Non-pigmented ciliary epithelial cell (primary cell): Measurements from ENCODE around the gene MYL3.
"Not testable (repeated sequence)": the region's sequence is repeated elsewhere in the genome, so short reads cannot be mapped to it uniquely, and the experiment has no call there.

ENCODE experiments used
- DNase-seq: peaks from one replicate; pipeline ENCODE4 v3.0.0-alpha.2; 2010; ENCODE audit warnings: low read depth

Gene MYL3

DNA sequence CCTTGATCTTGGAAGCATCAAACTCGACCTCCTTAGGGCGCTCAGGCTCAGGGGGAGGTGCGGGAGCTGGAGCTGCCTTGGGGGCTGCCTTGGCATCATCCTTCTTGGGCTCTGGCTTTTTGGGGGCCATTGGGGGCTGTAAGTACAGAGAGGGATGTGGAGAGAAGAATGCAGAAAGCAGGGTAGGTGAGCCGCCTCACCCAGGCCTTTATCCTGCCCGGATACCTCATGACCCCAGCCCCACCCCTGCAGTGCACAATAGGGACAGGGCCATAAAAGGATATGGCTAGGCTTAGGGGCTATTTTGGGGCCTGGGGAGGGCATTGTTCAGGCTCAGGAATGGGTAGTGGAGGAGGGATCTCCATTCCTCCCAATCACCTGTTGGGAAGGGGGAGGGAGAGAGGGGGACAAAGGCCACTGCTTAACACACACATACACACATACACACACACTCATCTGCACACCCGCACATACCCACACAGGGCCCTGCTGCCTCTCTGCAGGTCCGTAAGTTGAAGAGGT is at the start of gene MYL3:
Gene MYL3 (minus strand): TSS at position 184 of the 522 bp plus-strand sequence. CDS start 54 bp downstream, at position 130.
- DNase-seq = no peak

DNA sequence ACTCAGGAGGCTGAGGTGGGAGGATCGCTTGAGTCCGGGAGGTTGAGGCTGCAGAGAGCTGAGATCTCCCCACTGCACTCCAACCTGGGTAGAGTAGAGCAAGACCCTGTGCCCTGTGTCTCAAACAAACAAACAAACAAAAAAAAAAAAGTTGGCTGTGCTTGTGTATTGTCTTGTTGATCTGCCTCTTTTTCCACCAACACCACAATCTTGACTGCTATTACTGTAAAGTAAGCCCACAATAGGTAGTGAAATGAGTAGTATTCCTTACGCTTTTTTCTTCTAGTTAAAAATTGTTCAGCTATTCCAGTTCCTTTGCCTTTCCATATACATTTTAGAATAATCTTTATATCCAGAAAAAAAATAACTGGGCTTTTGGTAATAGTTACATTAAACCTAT is 49.7 kb upstream of the MYL3 start:
- DNase-seq = no peak

DNA sequence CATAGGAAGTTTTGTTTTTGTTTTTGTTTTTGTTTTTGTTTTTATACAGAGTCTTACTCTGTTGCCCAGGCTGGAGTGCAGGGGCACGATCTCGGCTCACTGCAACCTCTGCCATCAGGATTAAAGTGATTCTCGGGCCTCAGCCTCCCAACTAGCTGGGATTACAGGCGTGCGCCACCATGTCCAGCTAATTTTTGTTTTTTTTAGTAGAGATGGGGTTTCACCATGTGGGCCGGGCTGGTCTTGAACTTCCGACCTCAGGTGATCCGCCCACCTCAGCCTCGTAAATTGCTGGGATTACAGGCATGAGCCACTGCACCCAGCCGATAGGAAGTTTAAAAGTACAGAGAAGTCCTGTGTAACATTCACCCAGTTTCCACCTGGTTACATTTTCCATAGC is 47.7 kb upstream of the MYL3 start:
- DNase-seq = not testable (repeated sequence)

DNA sequence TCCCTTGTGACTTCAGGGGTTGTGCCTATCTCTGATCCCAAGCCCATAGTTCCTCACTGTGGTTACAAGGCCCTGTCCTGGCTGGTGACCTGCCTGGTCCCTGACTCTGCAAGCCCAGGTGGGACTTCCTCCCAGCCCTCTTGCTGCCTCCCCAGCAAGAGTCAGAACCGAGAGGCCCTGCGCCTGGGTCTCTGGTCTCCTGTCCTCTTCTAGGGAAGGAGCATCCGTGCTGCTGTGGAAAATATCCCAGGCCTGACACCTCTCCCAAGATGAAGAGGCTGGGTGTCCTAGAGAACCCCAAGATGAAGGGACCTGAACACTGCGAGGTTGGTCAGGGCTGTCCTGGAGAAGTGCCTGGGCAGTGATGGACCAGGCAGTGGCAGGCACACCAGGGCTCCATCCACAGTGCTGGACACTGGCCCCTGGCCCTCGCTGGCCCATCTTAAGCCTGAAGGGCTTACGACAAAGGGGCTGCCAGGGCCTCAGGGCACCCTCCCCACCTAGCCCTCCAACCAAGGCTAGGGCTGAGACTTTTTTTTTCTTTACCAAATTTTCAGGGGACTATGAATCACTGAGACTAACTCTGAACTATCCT is 47.0 kb upstream of the MYL3 start:
- no peak for DNase-seq

DNA sequence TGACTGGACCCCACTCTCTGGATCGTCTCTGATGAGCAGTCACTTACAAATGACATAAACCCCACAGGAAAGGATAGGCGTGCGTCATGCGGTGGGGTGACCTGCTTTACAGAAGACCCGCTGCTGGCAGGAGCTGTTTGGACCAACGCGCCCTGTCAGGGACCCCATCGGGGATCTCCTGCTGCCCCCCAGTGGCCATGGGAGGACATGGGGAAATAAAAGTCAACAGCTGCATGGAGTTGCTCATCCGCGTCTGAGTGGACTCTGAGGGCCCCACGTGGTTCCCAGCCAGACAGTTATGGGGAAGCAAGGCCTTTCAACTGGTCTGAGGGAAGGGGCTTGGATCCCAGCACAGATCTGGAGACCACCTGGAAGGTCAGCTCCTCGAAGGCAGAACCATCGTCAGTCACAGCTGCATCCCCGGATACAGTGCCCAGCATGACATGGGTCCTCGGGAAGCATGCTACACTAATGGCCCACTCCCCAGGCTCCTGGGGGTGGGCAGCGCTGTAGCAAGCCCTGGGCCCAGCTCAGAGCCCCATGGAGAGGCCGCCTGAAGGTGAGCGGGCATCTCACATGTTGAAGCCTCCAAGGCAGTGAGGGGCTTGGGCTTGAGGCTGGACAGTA is 46.4 kb upstream of the MYL3 start:
- peak; percentile 50 for DNase-seq

DNA sequence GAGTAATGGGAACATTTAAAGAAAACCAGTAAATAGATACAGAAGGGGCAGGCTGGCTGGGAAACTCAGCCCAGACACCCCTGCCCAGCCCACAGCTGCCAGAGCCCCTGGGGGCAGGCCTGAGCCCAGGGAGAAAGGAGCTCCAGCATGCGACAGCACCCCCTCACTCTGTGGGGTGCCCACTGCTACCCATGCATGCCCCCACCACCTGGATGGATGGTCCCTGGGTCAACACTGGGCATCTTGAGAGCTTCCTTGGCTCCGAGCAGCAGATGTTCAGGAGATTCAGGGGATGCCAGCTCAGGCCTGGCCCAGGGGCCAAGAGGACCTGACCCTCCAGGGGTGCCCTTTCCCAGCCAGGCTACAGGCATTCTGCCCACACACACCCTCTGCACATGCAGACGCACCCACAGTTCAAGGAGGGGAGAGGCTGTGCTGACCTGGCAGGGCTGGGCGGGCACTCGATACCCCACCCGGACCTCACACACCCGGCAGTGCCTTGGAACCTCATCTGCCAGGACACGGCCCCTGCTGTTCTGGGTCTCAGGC is 45.8 kb upstream of the MYL3 start:
- no peak for DNase-seq

DNA sequence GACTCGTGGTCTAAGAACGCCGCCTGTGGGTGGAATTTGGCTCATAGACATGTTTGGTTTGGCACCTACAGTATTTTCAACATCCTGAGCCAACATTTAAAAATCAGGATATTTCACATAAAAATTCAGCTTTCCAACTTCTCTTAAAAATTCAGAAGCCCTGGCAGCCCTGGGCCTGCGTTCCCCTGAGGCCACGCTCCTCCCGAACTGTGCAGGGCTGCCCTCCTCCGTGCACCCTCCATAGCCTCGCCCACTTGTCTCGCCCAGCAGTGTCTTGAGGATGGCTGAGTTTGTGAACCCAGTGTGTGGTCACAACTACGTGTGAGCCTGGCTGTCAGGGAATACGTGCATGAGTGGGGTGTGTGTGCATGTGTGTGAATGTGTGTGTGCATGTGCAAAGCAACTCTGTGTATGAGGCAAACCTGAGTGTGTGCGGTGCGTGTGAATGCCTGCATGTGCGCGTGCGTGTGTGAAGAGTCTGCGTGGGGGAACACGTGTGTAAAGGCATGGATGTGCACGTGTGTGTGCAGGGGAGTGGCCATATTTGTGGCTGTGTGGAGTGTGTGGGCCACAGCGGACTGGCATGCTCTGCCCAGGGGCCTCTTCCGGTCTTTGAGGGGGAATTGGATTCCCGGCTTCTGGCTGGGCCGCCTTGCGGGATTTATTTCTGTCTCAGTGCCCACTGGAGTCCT is 45.2 kb upstream of the MYL3 start:
- DNase-seq = peak; percentile 38

DNA sequence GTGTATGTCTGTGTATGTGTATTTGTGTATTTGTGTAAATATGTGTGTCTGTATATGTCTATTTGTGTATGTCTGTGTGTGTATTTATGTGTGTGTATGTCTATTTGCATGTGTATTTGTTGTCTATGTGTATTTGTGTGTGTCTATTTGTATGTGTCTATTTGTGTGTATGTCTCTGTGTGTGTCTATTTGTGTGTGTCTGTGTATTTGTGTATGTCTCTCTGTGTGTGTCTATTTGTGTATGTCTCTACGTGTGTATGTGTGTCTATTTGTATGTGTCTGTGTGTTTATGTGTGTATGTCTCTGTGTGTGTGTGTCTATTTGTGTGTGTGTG is 44.7 kb upstream of the MYL3 start:
- no peak for DNase-seq

DNA sequence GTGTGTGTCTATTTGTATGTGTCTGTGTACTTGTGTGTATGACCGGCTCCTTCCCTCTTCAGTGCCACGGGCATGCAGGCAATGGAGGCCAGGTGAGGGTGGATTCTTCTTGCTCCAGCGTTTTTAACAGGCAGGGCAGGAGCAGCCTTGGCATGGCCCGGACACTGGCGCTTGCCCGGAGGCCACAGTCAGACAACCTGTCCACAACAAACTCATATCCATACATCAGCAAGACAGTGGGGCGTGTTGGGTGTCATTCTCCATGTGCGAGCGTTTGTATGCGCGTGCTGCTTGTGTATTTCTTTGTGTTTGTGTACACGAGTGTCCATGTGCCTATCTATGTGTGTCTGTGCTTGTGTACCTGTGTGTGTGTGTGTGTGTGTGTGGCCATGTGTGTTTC is 44.0 kb upstream of the MYL3 start:
- no peak for DNase-seq

DNA sequence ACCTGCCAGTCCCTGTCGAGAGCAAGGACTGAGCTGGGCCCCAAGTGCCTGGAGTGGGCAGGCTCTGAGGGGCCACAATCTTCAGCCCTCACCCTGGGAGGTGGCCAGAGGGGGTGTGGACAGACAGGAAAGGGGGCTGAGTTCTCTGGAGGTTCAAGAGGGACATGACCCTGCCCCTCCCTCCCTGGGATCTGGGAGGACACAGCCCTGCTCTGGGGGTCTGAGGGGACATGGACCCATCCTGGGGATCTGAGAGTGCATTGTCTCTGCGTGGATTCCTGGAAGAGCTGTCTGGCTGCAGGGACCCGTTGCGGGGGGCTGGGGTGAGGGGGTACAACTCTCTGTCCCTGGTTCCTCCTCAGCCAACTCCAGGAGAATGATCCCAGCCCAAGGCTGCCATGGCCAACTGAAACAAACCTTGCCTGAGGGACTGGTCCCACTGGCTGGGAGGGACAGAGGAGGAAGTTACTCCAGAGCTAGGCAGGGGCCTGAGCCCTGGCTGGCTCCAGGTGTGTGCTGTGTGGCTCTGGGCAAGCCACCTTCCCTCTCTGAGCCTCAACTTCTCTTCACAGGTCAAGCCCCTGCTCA is 43.3 kb upstream of the MYL3 start:
- DNase-seq = no peak

DNA sequence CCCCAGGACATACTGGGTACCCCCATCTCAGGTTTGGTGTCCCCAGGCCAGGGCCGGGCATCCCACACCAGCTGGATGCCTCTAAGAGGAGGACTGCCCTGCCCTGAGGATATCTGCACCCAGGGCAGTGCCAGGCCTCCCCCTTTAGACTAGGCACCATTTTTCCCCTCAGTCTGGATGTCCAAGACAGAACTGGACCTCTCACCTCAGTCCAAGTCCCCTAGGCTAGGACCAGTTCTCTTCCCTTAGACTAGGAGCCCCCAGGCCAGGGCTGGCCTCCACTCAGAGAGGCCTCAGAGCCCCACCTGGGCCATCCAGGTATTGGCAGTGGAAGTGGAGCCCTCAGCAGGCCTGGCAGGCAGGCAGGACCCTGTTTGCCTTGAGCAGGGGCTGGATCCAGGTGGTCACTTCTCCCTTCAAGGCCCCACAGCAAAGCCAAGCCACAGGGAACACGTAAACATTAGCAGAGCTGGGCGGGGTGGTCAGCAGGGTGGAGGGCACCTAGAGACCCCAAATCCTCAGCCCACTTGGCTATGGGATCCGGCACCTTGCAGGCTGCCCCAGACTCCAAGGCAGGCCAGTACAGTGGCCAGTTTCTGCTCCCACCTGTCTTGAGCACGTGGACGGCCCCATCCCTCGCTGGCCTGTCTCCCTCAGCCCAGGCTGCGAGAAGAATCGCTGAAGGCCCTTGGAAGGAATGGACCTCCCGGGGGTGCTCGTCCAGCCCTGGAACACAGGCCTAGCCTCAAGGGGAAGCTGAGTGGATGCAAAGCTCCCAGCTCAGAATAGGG is 42.6 kb upstream of the MYL3 start:
- DNase-seq = no peak

DNA sequence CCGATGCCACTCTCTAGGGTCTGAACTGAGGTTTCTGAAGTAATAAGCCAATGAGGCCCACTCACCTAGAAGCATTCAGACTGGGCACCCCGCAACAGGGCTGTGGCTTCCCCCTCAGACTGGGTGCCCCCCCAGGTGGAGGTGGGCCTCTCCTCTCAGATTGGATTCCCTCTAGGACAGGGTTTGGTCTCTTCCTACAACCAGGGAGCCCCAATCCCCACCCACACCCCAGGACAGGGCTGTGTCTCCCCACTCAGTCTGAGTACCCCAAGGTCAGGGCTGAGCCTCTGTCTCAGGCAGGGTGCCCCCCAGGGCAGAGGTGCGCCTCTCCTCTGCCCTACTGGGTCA is 41.9 kb upstream of the MYL3 start:
- no peak for DNase-seq

DNA sequence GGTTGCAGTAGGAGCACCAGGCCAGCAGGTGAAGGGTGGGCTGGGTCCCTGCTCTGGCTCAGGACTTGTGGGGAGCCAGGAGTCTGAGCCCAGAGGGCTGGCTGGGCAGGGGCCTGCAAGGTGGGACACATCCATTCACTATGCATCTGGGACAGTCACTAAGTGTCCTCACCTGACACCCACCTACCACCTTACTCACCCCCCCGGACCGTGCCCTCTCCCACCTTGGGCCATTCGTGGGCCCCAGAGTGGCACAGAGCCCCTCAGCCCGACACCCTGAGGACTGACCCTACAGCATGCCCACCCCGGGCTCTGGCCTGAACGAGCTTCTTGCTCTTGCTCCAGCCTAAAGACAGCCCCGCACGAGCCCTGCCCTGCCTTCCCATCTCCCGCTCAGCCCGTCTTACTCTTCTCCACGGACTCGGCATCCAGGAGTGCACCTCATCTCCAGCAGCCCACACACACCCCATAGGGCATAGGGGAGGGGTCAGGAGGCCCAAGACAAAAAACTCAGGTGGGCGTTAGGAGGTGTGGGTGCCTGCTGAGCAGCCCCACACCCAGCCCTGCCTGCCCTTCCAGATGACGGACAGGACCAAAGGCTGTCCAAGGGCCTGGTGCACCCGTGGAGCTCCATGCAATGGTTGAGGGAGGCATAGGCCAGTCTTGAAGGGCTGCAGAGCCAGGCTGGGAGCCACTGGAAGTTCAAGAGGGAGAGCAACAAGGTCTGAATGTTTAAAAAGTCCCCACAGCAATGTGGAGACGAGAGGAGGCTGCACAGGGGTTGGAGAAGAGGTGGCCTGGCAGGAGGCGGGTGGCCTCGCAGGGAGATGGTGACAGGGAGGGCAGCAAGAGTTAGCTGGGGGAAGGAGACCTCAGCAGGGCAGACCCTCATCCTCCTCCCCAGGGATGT is 41.3 kb upstream of the MYL3 start:
- no peak for DNase-seq

DNA sequence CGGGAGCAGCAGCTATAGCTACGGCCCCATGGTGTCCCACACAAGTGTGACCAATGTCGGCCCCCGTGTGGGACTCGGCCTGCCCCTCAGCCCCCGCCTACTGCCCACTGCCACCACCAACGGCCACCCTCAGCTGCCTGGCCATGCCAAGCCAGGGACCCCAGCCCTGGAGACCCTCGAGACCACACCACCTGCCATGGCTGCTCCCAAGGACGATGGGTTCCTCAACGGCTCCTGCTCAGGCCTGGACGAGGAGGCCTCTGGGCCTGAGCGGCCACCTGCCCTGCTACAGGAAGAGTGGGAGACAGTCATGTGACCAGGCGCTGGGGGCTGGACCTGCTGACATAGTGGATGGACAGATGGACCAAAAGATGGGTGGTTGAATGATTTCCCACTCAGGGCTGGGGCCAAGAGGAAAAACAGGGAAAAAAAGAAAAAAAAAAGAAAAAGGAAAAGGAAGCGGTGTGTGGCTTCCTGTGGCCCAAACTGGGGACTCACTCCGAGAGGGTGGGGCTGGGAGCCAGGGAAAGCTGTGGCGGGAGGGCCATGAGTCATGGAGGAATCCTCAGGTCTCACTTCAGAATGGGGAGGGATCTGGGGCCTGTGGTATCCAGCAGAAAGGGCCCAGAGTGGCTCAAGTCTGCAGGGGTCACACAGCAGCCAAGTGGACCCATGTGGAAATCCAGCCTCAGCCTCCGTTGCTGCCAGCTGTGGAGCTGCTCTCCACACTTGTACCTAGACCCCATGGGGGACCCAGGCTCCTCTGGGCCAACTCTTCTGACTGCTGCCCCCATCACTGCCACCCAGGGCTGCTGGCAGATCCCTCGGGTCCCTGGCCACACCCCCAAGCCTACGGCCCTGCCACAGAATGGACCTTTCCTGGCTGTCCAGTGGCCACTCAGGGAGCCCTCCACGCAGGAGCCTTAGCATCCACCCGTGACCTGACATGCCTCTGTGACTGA is 40.4 kb upstream of the MYL3 start:
- DNase-seq = no peak

DNA sequence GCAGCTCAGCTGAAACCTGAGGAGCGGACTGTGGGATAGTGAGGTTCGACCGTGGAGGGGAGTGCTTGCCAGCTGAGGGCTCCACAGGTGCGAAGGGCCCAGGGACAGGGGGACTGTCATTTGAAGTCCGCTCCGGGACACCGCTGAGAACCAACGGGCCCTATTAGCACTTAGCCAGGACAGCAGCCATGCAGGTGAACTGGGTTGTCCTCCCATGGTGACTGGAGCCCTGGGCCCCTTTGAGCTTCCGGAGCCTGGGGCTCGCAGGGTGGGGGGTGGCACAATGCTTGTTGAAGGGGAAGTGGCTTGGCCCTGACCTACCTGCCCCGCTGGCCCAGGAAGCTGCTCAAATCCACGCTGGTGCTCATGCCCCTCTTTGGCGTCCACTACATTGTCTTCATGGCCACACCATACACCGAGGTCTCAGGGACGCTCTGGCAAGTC is 39.0 kb upstream of the MYL3 start:
- no peak for DNase-seq

DNA sequence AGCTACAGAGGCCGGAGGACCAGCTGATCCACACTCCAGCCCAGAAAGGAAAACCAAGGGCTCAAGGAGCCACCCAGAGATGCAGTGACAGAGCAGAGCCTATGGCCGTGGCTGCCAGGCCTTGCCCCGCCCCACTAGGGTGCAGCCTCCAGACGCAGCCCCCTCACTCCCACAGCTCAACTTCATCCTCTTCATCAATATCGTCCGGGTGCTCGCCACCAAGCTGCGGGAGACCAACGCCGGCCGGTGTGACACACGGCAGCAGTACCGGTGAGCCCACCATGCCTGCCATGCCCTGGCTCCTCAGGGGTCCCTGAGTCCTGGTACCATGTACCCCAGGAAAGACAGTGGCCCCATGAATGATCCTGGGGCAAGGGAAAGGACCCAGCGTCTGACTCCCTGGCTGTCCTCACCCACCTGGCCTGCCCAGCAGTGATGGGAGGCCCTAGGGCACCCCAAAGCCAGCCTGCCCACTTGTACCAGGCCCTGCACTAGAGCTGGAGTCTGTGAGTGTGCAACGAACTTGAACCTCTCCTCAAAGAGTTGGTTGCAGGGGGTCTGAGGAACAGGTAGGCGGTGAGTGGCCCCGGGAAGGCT is 38.4 kb upstream of the MYL3 start:
- no peak for DNase-seq

DNA sequence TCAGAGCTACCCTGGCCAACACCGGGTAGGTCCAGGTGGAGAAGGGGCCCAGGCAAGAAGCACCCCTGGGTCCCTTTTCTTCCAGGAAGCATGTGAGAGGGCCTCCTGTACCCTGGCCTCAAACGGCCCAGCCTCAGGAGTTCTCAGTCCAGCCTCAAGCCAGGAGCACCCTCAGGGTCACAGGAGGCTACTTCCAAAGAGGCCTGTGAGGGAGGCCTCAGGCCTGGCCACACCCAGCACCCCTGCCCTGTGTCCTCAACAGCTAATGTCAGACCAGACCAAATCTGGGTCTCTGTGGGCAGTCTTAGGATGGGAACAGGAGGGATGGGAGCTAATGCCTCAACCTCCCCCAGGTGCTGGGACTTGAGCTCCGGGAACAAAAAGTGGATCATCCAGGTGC is 37.8 kb upstream of the MYL3 start:
- DNase-seq = no peak

DNA sequence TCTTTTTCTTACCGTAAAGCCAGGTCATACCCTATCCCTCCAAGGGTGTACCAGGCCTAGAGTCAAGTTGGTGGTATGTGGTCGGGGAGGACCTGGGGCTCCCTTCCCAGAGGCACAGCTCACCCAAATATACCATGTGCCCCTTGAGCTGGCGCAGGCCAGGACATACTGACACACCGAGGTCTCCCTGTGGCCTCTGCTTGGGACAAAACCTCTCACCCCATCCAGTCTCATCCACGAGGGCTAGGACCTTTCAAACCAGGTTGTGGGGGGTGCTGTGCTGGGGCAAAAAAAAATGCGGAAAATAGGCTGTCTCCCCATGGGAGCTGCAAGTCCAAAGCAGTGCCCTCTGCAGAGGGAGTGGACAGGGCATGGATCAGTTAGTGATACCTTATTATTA is 37.1 kb upstream of the MYL3 start:
- no peak for DNase-seq

DNA sequence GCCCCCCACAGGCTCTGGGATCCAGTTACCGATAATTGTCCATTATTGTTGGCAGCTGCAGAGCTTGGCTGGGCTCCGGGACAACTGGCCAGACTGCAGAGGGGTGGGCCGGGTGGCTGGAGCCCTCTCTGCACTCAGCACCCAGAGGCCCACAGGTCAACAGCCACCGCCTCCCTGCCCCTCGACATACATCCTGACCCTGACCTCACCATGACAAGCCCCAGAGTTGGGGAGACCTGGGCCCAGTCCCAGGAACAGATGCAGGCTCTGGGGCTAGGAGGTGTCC is 36.7 kb upstream of the MYL3 start:
- DNase-seq = no peak
